IPS-18c (cell line): ENCODE data around the gene TMPRSS13.
"Not testable (repeated sequence)": the region's sequence is repeated elsewhere in the genome, so short reads cannot be mapped to it uniquely, and the experiment has no call there.

ENCODE experiments used
- H3K4me3 ChIP-seq: 2 replicates; pipeline ENCODE4 v1.7.0; 2013; ENCODE audit warnings: low read depth, mild to moderate bottlenecking, low read length, moderate library complexity; ENCODE audit not compliant: insufficient read depth
- H3K9me3 ChIP-seq: one replicate; pipeline ENCODE4 v1.6.1; 2013; ENCODE audit warnings: mild to moderate bottlenecking, low read length, moderate library complexity; ENCODE audit not compliant: control insufficient read depth, insufficient read depth

The TMPRSS13 gene

DNA sequence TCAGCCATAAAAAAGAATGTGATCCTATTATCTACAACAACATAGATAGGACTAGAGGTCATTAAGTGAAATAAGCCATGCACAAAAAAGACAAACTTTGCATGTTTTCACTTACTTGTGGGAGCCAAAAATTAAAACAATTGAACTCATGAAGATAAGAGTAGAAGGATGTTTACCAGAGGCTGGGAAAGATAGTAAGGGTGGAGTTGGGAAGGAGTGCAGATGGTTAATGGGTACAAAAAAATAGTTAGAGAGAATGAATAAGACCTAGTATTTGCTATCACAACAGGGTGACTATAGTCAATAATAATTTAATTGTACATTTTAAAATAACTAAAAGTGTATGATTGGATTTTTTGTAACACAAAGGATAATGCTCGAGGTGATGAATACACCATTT, 29.7 kb upstream of the TMPRSS13 start:
- no peak overlapping the region for H3K4me3 ChIP-seq

DNA sequence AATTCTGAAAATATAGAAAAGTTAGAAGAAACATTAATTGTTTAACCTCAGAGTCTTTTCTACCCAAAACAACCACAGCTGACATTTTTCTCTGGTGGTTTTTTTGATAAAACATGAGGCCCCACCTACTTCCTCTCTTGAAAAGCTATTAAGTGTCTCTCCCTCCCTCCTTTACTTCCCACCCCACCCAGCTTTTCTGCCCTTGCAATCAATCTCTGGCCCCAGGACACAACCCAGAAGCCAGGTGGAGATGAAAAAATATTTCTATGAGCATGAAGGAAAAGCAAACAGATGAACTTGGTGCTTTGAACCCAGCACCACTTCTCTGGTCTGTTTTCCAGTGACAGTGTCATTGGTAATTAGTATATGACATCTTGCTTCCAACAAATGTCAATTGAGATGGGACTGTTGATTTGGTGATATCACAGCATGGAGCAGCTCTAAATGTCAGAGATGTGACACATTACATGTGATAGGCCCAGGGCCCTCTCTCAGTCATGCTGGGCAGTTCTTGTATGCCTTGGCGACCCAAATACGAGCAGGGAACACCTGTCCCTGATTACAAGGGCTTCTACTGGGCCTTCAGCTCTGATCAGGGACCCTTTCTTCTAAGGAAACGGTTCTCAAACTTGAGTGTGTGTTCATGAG, 23.9 kb upstream of the TMPRSS13 start:
- Histone ChIP-seq H3K4me3 (no peak overlapping the region), H3K9me3 (no peaks in the 10 kb centered on the region)

More for the DNA sequence above, 29.7 kb upstream of the TMPRSS13 start:
- H3K9me3 ChIP-seq: no peaks in the 10 kb centered on the region

DNA sequence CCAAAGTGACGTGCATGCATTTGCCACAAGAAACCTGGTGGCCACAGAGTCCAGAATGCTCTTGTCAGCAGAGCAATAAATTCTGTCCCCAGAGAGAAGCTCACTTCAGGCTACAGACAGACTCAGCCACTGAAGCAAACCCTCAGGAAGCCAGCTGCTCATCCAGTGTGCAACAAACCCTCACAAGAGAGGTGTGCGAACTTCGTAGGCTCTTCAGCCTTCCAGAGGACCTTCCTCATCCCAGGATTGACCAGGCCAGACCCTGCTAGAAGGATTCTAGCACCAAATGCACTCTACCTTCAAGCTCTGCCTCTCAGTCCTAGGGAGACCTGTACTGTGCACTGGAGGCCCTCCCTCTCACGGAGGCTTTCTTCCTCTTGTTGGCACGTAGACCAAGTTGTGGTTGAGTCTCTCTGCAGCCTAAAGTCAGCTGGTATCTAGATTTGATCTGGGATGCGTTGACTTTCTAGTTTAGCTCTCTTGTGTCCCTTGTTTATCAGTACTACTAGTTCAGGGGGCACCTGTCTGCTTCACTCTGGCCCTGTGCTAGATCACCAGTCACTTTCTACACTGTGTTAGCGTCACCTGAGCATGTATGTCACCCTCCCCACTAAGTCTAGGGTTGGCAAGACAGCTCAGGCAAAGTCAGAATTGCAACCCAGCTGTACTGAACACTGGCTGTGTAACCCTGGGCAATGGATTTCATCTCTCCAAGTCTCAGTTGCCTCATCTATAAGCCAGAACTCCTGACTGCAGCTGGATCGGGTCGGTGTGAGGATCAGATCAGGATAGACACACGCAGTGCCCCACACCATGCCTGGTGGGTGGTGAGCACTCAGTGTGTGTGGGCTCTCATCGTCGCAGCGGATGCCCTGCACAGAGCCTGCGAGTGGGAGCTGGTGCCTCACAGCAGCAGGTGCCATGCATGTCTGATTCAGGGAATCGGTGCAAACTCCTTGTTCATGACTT, 22.1 kb upstream of the TMPRSS13 start:
- Histone ChIP-seq H3K9me3 (no peaks in the 10 kb centered on the region), H3K4me3 (no peak overlapping the region)

DNA sequence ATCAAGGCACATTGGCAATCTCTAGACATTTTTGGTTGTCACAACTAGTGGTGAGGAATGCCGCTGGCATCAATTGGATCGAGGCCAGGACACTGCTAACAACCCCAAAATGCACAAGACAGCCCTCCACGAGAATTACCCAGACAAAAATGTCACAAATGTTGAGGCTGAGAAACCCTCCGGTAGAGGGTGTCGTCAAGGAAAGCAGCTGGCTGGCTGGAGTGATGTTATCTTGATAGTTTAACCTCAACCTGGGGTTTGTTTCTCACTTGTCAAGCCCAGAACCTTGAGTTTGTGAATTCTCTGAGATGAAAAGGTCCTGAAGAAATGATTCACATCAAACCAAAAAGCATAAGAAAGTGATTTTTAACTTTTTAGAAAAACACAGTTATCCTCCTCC, 21.1 kb upstream of the TMPRSS13 start:
- no peak overlapping the region for H3K4me3 ChIP-seq
- H3K9me3 ChIP-seq: no peaks in the 10 kb centered on the region

DNA sequence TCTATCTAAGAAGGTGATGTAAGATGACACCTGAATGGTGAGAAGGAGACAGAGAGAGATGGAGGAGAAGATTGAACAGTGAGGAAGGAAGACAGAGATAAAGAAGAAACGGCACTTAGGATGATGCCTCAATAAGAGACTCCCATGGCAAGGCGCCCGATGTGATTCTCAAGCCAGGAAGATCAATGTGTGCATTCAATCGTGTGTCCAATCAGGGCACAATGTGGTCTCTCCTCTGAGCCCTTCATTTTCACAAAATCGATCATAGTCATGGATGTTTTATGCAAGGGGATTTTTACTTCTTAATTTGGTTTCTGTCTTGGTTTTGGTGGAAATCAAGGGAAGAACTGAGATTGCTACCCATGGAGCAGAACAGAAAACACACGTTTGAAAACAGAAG, 19.9 kb upstream of the TMPRSS13 start:
- H3K4me3 ChIP-seq: no peak overlapping the region

DNA sequence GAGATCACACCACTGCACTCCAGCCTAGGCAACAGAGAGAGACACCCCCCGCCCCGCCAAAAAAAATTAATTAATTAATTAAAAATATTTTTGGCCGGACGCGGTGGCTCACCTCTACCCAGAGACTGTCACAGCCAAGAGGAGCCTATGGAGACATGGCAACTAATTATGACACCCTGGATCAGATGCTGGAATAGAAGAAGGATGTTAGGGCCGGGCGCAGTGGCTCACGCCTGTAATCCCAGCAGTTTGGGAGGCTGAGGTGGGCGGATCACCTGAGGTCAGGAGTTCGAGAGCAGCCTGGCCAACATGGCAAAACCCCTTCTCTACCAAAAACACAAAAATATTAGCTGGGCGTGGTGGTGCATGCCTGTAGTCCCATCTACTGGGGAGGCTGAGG, 19.3 kb upstream of the TMPRSS13 start:
- H3K4me3 ChIP-seq, H3K9me3 ChIP-seq: not testable (repeated sequence)

More for the DNA sequence above, 19.9 kb upstream of the TMPRSS13 start:
- H3K9me3 ChIP-seq: no peaks in the 10 kb centered on the region

DNA sequence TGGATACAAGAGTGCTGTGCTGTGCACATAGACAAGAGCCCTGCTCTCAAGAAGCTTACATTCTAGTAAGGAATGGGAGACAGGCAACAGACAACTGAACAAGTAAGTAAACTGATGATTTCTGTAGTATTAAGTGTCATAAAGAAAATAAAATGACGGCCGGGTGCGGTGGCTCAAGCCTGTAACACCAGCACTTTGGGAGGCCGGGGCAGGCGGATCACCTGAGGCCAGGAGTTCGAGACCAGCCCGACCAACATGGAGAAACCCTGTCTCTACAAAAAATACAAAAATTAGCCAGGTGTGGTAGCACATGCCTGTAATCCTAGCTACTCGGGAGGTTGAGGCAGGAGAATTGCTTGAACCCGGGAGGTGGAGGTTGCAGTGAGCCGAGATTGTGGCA, 18.5 kb upstream of the TMPRSS13 start:
- H3K4me3 ChIP-seq, H3K9me3 ChIP-seq: not testable (repeated sequence)

DNA sequence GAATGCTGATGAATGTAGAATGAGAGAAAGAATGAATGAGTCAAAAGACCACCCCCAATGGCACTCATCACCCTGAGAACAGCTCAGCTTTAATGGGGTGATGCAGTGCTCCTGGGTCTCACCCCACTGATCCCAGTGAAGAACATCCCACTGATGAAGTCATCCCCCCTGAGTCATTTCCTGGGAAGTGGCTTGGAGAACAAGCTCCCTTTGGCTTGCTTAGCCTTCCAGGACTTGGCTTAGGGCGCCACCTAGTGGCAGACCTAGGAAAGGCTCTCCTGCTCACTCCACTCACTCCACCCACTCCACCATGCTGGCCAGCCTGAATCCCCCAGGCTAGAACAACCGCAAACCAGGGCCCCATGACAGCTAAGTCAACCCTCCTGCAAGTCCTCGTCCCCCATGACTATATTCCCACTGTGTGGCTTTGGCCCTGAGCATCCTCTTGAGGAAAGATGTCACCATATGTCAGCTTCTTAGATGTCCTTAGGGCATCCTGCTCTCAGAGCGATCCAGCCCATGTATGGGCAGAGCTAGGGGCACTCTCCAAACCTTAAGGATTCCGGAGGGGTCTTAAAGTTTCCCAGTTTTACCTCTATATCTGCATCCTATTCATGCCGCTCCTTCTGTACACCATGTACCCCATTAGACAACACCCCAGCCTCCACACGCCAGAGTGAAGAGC, 17.8 kb upstream of the TMPRSS13 start:
- Histone ChIP-seq H3K9me3 (no peaks in the 10 kb centered on the region), H3K4me3 (no peak overlapping the region)

DNA sequence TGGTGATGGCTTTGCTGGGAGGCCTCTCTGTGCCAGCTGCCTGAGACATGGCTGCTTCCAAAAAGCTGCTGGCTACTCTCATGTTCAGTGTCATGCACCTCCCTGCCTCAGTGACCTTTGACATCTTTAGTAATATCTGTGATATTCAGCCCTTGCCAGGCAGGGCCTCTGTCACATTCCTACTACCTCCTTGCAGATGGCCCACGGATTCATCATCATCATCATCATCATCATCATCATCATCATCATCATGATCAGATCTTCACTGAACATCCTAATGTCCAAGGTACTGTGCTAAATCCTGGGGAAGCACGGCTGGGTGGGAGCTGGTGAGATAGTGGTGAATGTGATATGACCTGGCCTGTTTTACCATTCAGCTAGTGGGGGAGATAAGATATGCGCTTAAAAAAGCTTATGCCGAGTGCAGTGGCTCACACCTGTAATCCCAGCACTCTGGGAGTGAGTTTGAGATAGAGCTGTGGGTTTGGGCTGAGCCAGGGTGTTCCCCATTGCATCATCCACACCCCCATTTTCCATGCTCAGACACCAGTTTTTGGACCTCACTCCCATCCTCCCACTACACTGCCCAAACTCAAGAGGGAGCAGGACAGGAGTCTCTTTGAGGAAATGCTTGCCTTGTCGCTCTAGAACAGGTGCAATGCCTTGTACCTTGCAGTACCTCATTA, 17.1 kb upstream of the TMPRSS13 start:
- Histone ChIP-seq H3K4me3 (no peak overlapping the region), H3K9me3 (no peaks in the 10 kb centered on the region)

DNA sequence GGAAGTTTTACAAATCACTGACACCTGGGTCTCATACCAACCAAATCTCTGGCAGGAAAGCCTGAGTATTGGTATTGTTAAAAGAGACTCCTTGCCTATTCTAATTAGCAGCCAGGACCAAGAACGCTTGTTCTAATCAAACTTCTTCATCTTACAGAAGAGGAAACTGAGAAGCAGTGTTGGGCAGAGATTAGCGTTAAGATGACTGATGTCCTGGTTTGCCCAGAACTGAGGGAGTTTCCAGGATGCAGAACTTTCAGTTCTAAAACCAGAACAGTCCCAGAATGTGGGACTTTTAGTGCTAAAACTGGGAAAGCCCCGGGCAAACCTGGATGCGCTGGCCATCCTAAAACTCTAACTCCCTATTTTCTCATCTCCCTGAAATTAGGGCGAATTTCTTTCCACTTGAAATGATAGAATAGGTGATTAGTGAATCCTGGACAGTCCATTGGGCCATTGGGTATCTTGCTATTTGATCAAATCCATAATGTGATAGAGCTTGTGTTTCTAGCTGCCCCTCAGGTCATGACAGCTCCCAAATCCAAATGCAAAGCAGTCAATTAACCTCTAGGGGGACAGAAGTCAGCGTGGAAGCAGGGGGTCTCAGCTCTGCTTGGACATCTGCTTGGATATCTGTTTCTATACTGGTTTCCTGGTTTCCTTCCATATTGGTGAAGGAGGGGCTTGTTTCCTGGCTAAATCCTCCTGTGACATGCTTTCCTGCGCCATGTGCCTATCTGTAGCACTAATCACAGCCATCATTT, 16.0 kb upstream of the TMPRSS13 start:
- H3K4me3 ChIP-seq: no peak overlapping the region
- no peaks in the 10 kb centered on the region for H3K9me3 ChIP-seq

DNA sequence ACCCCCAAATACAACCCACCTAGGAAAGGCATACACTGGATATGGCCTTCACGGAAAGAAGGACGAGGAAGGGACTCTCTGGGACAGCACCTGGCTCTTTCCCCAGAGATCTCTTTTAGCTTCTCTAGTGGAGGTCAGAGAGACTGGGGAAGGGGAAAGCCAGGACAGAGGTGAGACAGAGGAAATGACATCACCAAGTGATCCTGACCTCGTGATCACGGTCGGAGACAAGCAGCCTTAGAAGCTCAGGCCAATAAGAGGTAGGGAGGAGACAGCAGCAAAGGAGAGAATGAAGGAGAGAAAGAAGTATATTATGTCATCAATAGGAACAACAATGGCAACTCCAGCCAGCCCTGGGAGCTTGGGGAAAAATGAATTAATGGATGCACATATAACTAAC, 15.4 kb upstream of the TMPRSS13 start:
- Histone ChIP-seq H3K9me3 (no peaks in the 10 kb centered on the region), H3K4me3 (no peak overlapping the region)

DNA sequence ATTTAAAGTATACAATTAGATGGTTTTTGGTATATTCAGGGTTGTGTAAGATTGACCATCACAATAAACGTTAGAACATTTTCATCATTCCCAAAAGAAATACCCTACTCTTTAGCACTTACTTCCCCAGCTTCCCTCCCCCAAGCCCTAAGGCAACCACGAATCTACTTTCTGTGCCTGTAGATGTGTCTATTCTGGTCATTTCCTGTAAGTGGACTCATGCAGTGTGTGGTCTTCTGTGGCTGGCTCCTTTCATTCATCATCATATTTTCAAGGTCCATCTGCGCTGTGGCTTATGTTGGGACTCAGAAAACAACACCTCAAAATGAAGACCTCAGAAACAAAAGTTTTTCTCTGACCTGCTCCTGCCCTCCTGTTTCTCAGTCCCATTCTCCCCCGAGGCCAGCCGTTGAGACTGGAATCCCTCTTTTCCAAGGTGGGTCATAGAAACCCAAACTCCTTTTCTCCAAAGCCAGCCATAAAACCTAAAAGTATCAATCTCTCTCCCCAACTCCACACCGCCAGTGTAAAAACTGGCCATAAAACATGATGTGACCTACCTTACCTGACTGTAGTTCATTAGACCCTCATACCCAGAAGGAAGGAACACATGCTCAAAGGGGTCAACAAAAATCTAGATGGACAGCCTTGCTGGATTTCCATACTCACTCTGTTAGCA, 12.9 kb upstream of the TMPRSS13 start:
- Histone ChIP-seq H3K9me3 (no peaks in the 10 kb centered on the region), H3K4me3 (no peak overlapping the region)

DNA sequence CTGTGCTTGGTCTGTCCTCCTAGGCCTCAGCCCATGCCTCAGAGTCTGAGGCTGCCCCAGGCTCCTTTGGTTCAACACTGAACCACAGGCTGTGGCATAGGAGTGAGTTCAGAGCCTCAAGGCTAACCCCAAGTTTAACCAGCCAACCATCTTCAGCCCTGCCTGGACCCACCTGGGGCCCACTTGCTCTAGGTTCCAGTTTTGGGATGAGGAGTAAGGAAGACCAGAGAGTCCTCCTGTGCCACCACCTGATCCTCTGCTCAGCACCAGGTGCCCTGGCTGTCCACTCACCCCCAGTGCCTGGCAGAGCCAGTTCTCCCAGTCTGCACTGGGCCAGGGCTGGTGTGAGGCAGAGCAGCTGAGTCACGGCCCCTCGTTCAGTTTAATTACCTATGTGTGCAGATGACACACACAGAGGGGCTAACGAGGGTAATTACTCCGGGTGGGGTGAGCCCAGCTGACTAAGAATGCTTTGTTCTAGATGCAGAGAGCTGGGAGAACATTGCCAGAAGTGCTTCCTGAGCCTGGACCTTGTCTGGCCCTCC, 12.0 kb upstream of the TMPRSS13 start:
- H3K4me3 ChIP-seq: no peak overlapping the region
- no peaks in the 10 kb centered on the region for H3K9me3 ChIP-seq

DNA sequence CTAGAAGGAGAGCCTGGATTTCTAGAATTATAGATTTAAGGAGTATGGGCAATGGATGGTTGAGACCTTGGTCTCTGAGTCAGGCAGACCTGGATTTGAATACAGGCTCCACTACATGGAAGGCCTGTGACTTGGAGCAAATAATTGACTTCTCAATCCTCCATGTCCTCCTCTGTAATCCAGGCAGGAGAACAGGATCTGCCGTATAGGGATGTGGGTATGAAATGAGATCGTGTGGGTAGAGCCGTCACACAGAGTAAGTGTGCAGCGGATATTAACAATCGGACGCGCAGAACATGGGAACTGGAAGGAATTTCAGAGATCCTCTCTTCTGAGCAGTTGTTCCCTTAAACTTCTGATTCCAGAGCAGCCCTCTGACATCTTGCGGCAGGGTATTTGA, 11.5 kb upstream of the TMPRSS13 start:
- H3K4me3 ChIP-seq: no peak overlapping the region
- no peaks in the 10 kb centered on the region for H3K9me3 ChIP-seq

DNA sequence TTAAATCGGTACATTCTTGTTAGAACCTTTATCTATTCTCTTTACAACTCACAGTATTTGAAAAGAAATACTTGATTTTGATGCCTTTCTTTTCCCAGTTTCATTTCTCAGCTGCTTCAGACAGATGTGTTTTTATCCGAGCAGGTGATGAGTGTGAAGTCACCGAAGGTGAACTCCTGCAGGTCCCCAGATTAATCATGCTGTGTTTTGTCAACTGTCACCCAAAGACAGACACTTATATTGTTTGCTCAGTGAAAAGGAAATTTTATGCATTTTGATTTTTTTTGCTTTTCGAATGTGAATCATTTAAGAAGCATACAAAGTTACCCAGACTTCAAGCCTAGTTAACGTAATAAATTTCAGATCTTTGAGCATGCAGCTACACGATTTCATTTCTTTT, 7.8 kb upstream of the TMPRSS13 start:
- no peak overlapping the region for H3K4me3 ChIP-seq
- no peaks in the 10 kb centered on the region for H3K9me3 ChIP-seq
